GM19043 (cell line): ENCODE data around the gene TTC7B.

ENCODE experiments used
- ATAC-seq: cut with Tn5 transposase; IDR thresholded peaks from one replicate; pipeline ENCODE4 v1.9.1; 2021; ENCODE audit warnings: low read depth; ENCODE audit not compliant: unreplicated experiment

TTC7B gene

DNA sequence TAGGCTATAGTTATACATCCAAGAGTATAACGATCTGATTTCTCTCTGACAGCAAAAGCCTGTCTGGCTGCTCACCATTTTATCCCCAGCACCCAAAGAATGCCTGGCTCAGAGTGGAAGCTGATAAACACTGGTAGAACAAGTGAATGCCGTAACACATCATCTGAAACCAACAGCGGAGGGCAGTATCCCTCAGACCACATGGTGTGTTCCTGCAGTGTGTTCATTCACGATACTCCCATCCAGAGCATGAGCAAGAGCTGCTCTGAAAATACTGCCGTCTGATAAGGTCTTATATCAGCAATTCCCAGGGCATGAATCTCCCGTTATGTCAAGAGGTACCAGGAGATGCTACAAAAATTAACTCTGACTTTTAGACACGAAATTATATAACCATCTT lies 95.9 kb downstream of the TTC7B start:
- no peak for ATAC-seq

DNA sequence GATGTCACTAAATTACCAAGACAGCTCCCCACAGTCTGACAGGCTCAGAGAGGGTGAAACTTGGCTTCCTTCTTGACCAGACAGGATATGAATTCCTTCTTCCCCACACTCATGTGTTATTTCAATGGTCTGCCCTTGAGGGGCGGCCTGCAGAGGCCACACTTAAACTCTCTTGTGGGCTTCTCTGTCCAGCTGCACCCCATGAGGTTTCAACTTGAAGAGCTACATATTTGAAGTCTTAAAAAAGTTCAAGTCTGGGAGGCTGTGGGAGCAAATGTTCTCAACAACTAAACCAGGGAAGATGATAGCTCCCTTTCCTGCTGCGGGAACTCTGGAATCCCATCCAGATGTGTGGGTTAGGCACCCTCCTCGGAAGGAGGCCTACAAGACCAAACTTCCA lies 98.3 kb downstream of the TTC7B start:
- ATAC-seq: no peak

DNA sequence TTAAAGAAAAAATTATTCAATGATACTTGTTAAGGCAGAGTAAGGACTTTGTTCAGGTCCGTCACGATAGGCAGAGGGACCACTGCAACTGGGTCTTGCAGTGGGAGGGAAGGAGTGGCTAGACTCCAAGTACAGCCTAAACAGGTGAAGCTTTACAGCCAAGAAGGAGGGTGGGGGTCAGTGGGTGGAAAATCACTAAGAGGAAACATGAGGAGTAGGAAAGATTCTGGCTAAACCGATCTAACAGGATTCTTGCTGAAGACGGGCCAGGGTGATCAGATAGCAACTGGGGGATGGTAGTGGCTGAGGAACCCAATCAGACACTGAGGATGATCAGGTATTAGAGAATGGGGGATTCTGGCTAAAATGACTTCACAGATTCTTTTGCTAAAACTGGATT lies 100.2 kb downstream of the TTC7B start:
- ATAC-seq: no peak

DNA sequence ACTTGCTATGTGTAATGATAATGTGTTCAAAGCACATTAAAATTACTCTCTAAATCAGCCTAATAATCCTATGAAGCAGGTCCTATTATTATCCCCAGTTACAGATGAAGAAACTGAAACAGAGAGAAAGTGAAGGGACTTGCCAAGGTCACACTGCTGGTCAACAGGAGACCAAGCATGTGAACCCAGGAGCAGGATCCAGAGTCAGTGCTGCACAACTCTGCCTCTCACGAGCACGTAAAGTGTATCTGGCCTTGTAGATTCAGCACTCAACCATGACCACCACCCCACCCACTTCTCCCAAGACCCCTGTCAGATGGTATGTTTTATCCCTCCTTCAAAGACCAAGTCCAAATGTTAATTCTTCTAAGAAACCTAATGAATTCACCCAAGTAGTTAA lies 100.7 kb downstream of the TTC7B start:
- ATAC-seq: no peak

DNA sequence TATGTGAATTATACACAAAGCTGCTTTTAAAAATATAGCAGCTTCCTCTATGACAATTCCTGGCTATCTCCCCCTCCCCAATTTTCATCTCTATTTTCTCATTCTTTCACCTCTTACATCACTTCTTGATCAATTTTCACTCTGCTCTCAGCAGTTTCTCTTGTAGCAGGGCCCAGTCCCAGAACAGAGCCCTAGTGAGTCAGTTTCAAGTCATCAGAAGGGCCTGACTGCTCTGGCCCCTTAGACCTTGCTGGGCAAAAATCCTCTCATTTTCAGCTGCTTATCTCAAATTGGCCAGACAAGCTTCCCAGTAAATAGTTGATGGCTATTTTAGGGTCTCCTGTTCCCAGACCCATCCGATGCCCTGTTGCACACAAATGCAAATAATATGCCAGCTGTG lies 101.4 kb downstream of the TTC7B start:
- no peak for ATAC-seq

DNA sequence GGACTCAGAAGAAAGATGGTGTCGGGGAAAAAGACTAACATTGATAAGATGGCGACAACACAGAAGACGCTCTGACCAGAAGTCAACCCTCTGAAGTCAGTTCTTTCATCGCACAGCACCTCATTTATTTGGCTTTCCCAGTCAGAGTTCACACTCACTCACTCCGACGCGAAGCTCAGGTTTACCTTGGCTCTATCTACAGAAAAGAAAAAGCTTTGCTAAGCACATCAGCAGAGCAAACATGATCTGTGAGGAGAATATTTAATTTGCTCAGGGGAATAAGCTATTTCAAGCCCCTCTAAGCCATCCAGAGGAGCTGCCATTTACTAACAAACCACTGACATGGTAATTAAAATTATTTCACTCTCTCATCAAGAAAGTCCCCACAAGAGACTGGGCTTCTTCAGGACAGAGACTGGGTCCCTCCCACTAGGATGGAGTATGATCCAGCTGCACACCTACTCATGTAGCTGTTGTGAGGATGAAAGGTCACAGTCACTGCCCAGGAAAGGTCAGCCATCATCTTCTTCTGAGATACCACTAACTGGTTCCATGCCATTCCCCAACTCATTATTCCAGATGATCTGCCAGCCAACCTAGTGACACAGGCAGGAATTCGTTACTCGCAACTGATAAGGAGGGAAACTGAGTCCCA lies 111.4 kb downstream of the TTC7B start:
- no peak for ATAC-seq

DNA sequence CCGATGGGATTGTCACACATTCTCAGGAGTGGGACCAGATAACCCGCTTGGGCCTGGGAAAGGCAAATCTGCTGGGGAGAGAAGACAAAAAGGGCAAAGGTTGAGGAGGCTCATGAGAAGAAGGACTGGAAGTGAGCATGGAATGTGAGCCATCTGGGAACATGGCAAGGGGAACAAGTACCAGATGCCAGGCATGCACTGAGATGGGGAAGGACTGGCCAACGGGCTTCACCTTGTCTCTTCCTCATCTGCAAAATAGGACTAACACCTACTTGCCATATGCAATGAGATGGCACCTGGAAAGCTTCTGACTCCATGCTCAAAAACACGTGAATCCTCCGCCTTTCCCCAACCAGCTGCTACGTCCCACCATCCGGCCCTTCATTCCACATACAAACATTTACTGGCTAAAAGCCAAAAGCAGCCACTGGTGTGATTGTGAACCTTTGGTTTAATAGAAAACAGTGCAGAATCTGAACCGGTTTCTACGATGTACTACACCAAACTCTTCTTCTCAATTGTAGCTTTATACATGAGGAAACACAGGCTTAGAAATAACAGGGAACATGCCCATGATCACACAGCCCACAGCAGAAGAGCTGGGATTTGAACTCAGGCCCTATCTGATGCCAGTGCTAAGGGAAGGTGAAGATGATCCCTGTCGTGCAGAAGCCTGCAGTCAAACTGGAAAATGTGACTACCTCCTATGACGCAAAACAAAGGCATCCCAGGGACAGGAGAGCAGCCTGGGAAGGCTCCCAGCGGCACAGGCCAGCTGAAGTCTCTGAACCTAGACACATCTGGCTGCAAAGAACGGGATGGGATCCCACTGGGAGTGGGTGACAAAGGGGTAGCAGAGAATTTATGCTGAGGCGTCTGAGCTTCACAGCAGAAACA lies 112.1 kb downstream of the TTC7B start:
- ATAC-seq: no peak

DNA sequence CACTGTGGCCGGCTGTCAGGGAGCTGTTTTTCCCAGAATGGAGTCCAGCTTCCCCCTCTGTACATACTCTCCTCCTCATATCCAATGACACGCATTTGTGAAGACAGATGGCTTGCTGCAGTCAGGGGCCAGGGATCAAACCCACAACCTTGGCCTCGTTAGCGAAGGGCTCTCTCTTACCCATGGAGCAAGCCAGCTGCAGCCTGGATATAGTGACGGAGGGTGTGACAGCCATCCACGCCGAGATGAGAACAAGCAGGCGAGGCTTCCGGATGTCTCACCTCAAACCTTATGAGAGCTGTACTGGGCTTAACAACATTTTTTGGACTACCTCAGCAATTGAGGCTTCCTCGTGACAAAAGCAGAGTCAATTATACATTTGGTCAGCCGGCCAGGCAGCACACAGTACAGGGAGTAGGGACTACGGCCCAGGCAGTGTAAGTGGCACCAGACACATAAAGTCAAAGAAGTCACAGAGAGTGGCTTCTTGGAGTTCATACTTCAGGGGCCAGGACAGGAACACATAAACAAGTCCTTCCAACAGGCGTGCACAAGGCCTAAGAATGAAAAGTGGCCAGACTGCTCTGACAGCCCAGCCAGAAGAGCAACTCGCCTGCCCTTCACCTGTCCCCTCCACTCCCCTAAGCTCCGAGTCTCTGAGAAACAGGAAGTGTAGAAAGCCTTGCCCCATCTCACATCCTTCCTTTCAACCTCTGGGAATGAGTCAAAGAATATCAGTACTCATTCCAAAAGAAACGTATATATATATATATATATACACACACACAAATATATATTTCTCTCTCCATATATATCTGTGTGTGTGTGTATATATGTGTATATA lies 115.1 kb downstream of the TTC7B start:
- ATAC-seq: no peak

DNA sequence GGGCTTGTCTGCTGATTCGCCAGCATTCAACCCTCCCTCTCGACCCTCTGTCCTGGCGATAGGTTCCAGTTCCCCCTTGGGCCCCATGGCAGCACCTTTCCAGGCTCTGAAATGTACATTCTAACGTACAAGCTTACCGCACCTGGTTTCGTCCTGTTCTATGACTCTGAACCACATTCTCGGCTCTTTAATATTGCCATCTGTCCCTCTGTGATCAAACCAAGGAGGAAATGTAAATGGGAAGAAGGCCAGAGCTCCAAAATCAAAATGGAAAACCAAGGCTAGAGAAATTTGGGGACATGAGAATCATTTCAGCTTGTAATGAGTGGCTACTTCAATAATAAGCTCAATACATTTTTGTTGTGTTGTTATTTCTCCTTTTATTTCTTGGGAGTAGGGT lies 117.2 kb downstream of the TTC7B start:
- no peak for ATAC-seq

DNA sequence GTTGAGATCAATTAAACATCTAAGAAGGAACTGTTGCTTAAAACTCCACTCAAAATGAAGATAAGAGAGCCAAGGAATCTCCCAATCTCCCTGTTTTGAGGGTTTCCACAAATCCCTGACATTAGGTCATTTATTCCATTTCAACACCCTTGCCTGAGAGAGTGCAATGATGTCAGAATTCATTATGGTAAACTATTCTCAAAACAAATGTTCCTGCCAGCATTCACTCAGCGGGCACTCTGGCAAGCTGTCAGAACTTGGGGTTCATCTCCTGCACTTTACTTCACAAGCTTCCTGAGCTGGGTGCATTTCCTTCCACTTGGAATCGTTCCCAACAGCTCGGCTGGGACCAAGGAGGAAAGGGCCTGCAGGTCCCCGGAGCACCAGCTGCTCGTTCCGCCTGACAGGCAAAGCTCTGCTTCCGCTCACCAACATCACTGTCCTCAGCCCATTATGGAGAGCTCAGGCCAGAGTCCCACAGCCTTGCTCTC lies 117.8 kb downstream of the TTC7B start:
- no peak for ATAC-seq

DNA sequence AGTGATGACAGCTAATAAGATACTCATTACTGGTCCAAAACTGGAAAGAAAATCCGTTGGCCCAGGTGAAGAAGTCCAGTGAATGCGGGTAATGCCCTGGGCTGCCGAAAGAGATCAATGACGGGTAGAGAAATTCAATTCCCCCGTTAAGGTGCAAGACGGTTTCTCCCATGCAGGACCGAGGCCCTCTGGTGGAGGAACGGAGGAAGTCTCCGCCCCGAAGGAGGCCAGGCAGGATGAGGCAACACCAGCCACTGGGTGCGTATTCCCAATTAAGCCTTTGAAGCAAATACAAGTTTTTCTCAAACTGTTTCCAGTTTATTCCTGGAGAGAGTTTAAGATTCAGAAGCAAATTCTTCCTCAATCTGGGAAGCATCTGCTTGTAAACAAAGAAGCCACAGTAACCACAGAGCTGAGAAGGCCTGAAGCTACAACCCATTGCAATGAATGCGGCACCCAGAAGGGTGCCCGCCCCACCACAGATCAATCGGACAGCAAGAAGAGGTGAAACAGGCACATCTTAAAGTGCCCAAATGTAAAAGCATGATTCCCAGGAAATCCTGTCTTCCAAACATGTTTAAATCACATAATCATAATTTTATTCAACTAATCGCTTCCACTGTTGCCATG lies 118.5 kb downstream of the TTC7B start:
- peak; percentile 87 for ATAC-seq

DNA sequence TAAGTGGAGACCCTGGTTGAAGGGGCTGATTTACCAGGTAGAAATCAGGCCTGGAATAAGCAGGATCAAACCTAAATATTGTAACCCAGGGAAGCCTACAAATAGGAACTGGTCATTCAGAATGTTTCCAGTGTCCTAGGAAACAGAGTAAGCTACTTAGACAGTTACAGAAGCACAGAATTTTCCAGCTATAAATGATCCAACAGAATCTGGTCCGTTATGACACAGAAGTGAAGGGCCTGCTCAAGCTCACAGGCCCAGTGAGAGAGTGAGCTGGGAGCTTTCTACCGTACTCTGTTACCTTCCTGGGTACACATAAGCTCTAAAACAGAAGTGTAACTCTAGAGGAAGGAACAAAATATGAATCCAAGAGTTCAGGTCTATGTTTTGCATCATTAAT lies 119.1 kb downstream of the TTC7B start:
- no peak for ATAC-seq

DNA sequence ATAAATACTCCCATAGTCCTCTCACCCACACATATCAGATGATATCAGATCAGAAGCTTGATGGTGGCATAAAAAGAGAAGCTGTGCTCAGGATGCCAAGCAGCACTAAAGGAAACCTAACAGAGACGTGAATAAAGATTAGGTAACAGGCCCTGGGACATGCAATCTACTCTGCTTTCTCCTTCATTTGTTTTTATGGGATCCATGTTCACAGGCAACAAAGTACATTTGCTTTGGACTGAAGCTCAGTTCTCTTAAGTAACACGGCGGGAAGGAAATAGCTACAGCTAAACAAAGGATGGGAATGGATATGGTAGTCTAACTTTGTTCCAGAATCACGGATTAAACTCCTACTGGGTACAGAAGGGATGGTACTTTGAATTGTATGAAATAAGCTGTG lies 119.5 kb downstream of the TTC7B start:
- ATAC-seq: no peak

DNA sequence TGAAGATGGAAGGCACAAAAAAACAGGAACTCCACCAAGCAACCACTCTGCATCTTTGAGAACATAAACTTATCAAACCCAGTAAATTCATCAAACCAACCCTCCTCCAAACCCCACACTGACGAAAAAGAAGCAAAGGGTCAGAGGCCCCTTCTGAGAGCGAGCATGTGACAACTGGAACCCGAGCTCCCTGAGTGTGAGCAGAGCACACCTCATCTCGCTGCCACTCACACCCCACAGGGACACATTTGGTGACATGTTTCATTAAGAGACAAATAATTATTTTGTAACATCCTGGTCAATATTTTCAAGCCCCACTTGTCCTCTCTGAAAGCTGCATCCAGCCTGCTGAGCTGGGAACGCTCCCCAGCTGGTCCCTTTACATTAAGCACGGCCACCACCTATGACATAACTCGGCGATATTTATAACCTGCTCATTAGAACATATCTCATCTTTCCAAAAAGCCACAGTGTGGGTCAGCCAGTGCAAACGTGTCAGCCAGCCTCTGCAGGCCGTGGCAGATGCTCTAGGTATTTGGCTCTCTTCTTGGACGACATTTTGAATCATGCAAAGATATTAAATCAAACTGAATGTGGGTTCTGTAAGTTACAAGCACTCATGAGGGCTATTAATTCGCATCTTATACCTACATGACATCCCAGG lies 120.1 kb downstream of the TTC7B start:
- no peak for ATAC-seq

DNA sequence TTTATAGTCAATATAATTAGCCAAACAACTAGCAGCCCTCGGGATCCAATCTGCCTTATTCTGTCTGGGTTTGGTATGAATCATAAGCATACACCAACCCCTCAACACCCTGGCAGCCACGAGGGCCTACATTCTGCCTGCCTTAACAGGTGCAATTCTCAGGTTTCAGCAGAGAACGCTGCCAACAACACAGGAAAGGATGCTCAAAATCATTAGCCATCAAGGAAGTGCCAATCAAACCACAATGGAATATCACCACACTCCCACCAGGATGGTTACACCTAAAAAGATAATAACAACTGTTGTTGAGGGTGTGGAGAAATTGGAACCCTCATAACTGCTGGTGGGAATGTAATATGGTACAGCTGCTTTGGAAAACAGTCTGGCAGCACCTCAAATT lies 122.8 kb downstream of the TTC7B start:
- ATAC-seq: no peak

DNA sequence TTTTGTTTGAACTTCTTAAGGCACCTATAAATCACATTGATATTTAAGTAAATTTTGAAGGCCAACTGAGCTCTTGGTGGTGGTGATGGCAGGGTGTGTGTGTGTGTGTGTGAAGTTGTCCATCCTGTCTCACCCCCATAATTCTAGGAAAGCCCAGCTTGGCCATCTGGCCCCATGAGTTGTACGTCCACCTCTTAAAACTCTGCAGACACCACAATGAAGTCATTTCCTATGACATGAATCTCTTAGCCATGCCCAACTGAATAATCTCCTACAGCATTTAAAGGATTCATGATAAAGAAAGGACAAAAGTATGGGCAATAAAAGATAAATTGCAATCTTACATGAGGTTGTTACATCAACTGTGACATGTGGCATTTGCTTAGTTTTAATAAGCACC lies 123.4 kb downstream of the TTC7B start:
- ATAC-seq: no peak

DNA sequence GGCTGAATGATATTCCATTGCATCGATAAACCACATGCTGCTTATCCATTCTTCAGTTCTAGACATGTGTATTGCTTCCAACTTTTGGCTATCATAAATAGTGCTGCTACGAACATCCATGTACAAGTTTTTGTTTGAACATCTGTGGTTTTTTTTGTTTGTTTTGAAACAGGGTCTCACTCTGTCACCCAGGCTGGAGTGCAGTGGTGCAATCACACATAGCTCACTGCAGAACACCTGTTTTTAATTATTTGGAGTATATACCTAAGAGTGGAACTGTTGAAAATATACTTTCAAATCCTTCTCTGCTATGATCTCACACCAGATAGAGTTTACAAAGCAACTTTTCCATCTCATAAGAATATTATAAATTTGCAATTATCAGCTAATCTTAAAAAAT lies 124.2 kb downstream of the TTC7B start:
- ATAC-seq: no peak

DNA sequence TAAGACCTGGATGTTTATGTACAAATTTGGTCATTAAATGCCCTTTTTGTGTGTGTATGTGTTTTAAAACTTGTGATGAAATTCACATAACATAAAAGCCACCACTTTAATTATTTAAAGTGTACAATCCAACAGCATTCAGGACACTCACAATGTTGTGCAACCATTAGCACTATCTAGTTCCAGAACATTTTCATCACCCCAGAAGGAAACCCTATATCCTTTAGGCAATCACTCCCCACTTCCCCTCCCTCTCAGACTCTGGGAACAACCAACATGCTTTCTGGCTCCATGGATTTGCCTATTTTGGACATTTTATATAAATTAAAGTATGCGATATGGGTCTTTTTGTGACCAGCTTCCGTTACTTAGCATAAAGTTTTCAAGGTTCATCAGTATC lies 124.6 kb downstream of the TTC7B start:
- ATAC-seq: no peak

DNA sequence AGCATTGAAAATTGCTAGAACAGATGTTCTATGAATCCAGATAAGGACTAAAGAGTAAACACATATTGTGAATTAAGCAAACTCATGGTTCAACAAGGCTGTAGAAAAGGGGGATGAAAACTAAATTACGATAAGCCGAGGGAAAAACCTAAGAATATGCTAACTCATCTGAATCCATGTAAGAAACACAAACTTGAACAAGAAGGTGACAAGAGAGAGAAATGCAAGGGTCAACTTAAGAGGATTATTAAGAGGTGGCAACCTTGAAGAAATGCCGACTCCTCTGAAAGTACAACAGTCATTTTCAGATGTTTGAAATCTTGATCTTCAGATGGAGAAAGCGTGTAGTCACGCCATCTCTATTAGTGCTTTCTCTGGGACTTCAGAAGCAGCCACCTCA lies 128.6 kb downstream of the TTC7B start:
- no peak for ATAC-seq

DNA sequence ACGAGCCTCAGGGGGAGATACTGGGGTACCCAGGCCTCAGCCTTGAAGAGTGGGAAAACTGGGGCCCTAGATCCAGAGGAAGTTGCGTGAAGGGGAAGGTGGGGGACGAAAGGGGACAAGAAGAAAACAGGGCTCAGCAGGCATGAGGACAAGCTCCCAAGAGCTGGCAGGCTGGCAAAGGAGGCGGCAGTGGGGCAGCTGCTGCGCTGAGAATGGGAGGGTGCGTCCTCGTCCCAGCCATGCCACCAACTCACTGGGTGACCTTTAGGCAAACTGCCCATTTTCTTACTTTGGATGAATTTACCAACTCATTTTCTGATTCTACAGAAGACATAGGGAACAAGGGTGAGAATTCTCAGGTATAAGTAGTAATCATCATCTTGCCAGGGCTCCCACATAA lies 133.6 kb downstream of the TTC7B start:
- ATAC-seq: no peak
